Loucy (cell line): ENCODE measurements around the gene SAP30BP.

Experiments
- EZH2phosphoT487 ChIP-seq: fragments of 200-600 bp; IDR thresholded peaks from 2 replicates; pipeline ENCODE4 v1.6.1; 2018; ENCODE audit warnings: antibody characterized with exemption, mild to moderate bottlenecking, moderate library complexity, borderline replicate concordance
- TF ChIP-seq, protein P1 (sequence below): fragments of 200-600 bp; sonication (generic); conservative IDR thresholded peaks from 2 replicates; pipeline ENCODE4 v1.5.1; 2014; ENCODE audit warnings: mild to moderate bottlenecking, antibody characterized with exemption, low read length

DNA sequence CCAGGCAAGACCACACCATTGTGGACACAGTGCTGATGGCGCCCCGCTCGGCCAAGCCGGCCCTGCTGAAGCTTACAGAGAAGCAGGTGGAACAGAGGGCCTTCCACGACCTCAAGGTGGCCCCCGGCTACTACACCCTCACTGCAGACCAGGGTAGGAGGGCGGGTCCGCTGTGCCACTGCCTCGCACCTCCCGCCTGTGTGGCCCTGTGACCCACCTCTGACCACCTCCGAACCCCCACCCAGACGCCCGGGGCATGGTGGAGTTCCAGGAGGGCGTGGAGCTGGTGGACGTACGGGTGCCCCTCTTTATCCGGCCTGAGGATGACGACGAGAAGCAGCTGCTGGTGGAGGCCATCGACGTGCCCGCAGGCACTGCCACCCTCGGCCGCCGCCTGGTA is 75.2 kb downstream of the SAP30BP start:
- TF ChIP-seq, protein P1, sequence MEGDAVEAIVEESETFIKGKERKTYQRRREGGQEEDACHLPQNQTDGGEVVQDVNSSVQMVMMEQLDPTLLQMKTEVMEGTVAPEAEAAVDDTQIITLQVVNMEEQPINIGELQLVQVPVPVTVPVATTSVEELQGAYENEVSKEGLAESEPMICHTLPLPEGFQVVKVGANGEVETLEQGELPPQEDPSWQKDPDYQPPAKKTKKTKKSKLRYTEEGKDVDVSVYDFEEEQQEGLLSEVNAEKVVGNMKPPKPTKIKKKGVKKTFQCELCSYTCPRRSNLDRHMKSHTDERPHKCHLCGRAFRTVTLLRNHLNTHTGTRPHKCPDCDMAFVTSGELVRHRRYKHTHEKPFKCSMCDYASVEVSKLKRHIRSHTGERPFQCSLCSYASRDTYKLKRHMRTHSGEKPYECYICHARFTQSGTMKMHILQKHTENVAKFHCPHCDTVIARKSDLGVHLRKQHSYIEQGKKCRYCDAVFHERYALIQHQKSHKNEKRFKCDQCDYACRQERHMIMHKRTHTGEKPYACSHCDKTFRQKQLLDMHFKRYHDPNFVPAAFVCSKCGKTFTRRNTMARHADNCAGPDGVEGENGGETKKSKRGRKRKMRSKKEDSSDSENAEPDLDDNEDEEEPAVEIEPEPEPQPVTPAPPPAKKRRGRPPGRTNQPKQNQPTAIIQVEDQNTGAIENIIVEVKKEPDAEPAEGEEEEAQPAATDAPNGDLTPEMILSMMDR = no peak
- TF ChIP-seq EZH2phosphoT487 = no peak
